Measurements from ENCODE around the gene HSPA9. TPM values are rescaled to one million over a fixed set of nuclear protein-coding genes. Genes with fewer than 3 reads are reported as not detected.

HSPA9 gene
- polyA plus RNA-seq, 3 donors, result 67.8 to 82.4 (median 81.8) TPM

DNA sequence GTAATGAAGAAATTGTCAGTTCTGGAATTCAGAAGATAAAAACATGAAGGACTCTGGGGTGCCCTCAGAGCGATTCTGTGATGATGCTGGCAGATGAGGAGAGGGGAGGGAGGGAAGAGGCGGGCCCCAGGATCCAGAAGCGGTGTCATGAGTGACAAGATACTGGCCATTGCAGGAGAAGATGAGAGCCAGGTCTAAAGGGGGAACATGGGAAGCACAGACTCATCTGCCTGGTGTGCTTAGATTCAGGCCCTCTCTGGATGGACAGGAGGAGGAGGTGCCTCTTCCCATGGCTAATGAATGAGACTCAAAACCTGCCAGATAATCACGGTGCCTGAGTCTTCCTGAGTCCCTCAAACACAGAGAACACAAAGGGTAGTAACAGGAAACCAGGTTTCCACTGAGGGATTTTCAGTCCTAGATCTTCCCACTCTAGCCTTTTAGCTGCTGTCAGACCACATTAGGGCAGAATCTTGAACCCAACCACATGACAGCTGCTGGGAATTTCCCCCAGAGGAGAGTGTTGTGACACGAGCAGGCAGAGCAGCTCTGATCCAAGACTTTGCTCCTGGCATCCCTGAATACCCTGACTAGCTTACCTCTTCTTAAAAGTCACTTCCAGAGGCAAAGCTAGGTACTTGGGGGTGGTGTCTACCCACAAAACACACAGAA is 28.2 kb upstream of the HSPA9 start:
- TF ChIP-seq, protein P1, sequence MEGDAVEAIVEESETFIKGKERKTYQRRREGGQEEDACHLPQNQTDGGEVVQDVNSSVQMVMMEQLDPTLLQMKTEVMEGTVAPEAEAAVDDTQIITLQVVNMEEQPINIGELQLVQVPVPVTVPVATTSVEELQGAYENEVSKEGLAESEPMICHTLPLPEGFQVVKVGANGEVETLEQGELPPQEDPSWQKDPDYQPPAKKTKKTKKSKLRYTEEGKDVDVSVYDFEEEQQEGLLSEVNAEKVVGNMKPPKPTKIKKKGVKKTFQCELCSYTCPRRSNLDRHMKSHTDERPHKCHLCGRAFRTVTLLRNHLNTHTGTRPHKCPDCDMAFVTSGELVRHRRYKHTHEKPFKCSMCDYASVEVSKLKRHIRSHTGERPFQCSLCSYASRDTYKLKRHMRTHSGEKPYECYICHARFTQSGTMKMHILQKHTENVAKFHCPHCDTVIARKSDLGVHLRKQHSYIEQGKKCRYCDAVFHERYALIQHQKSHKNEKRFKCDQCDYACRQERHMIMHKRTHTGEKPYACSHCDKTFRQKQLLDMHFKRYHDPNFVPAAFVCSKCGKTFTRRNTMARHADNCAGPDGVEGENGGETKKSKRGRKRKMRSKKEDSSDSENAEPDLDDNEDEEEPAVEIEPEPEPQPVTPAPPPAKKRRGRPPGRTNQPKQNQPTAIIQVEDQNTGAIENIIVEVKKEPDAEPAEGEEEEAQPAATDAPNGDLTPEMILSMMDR (IDR thresholded peaks at IDR 0.05), result no peak
- Mint-ChIP-seq H3K4me3 (no peak overlapping the region), H3K27me3 (ENCODE audit: low read depth in 3 of 3) (peaks cover 1 to 16% (median 6%) of the 10 kb centered on the region in 3 donors), H3K36me3 (no peaks in the 10 kb centered on the region), H3K9me3 (peaks cover 0 to 3% (median 0%) of the 10 kb centered on the region in 7 donors), H3K27ac (no peak overlapping the region), H3K4me1 (peaks cover 30% of the 10 kb centered on the region)
- Histone ChIP-seq H3K27ac (ENCODE audit: low read depth in 1 of 2, low read length in 2 of 2) (no peak overlapping the region), H3K9me3 (replicated peaks in 1 of 2; ENCODE audit: control insufficient read depth in 1 of 2, insufficient read depth in 1 of 2, low read length in 2 of 2) (no peaks in the 10 kb centered on the region), H3K36me3 (replicated peaks in 1 of 2; ENCODE audit: control insufficient read depth in 1 of 2, insufficient read depth in 2 of 2, low read length in 2 of 2) (no peaks in the 10 kb centered on the region), H3K4me2 (replicated peaks; ENCODE audit: extremely low read depth, low read length, poor library complexity, severe bottlenecking) (no peak overlapping the region), H3K9ac (ENCODE audit: insufficient read depth, low read length, poor library complexity, severe bottlenecking) (no peak overlapping the region), H3K4me1 (ENCODE audit: control insufficient read depth in 1 of 2, insufficient read depth in 2 of 2, low read length in 2 of 2) (peaks cover 27 to 28% of the 10 kb centered on the region in 2 donors), H4K20me1 (ENCODE audit: insufficient read depth, low read length) (no peaks in the 10 kb centered on the region), H3K27me3 (ENCODE audit: control insufficient read depth in 2 of 2, insufficient read depth in 2 of 2, low read length in 2 of 2) (no peaks in the 10 kb centered on the region), H3K4me3 (replicated peaks in 1 of 3; ENCODE audit: low read depth in 2 of 3, low read length in 3 of 3) (no peak overlapping the region), H2AFZ (ENCODE audit: insufficient read depth, low read depth, low read length, poor library complexity, severe bottlenecking) (no peak overlapping the region), H3K79me2 (ENCODE audit: insufficient read depth, low read length) (no peaks in the 10 kb centered on the region)
- intact Hi-C loops (cut with micrococcal nuclease), result no loop called here
- 72% methylated on average over 5 of the region's 5 CpGs for WGBS (ENCODE audit: insufficient coverage)
- peak in 1 of 3 donors; percentile 18 for DNase-seq

DNA sequence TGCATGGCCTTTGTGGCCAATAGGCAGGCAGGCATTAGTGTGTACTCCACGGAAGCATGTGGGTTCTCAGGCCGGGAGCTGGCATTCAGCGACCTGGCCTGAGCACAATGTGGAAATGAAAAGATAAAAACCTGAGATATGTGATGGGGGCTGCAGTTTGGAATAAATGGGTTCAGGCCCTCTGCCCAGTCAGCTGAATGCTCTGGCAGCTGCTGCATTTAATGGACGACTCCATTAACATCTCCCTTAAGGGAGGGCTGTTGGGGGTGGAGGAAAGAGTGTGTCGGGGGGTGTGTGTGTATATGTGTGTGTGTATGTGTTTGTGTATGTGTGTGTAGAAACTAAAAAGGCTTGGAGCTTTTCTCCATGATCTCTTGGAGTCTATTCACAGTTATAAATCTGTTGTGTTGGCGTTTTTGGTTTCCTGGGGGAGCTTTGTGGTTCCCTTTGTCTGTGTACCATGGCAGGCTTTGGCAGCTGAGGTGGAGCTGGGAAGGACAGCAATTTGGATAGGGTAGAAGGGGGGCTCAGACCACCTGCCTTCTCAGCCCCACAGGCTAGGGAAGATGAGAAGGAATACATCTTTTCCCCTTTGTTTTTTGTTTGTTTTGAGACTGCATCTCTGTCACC is 27.3 kb upstream of the HSPA9 start:
- Histone ChIP-seq H3K9ac (ENCODE audit: insufficient read depth, low read length, poor library complexity, severe bottlenecking) (no peak overlapping the region), H4K20me1 (ENCODE audit: insufficient read depth, low read length) (no peaks in the 10 kb centered on the region), H3K9me3 (replicated peaks in 1 of 2; ENCODE audit: control insufficient read depth in 1 of 2, insufficient read depth in 1 of 2, low read length in 2 of 2) (no peaks in the 10 kb centered on the region), H3K27ac (ENCODE audit: low read depth in 1 of 2, low read length in 2 of 2) (no peak overlapping the region), H3K4me2 (replicated peaks; ENCODE audit: extremely low read depth, low read length, poor library complexity, severe bottlenecking) (no peak overlapping the region), H3K4me3 (replicated peaks in 1 of 3; ENCODE audit: low read depth in 2 of 3, low read length in 3 of 3) (no peak overlapping the region), H2AFZ (ENCODE audit: insufficient read depth, low read depth, low read length, poor library complexity, severe bottlenecking) (no peak overlapping the region), H3K36me3 (replicated peaks in 1 of 2; ENCODE audit: control insufficient read depth in 1 of 2, insufficient read depth in 2 of 2, low read length in 2 of 2) (no peaks in the 10 kb centered on the region), H3K27me3 (ENCODE audit: control insufficient read depth in 2 of 2, insufficient read depth in 2 of 2, low read length in 2 of 2) (no peaks in the 10 kb centered on the region), H3K4me1 (ENCODE audit: control insufficient read depth in 1 of 2, insufficient read depth in 2 of 2, low read length in 2 of 2) (peaks cover 27 to 28% of the 10 kb centered on the region in 2 donors), H3K79me2 (ENCODE audit: insufficient read depth, low read length) (no peaks in the 10 kb centered on the region)
- H3K9me3 Mint-ChIP-seq, result peaks cover 0 to 3% (median 0%) of the 10 kb centered on the region in 7 donors
- intact Hi-C loops (cut with micrococcal nuclease), result no loop called here
- H3K27me3 Mint-ChIP-seq (ENCODE audit: low read depth in 3 of 3), result peaks cover 1 to 16% (median 6%) of the 10 kb centered on the region in 3 donors
- H3K36me3 Mint-ChIP-seq, result no peaks in the 10 kb centered on the region
- H3K4me1 Mint-ChIP-seq, result peaks cover 30% of the 10 kb centered on the region
- H3K27ac Mint-ChIP-seq, result peak overlapping the region in 1 of 7 donors; percentile 36
- TF ChIP-seq, protein P1 (IDR thresholded peaks at IDR 0.05), result no peak
- DNase-seq, result no peak
- WGBS (ENCODE audit: insufficient coverage), result 81% methylated on average over 3 of the region's 6 CpGs
- no peak overlapping the region for H3K4me3 Mint-ChIP-seq
